Measurements from ENCODE around the gene MAPKAPK3. TPM values are rescaled to one million over a fixed set of nuclear protein-coding genes. Genes with fewer than 3 reads are reported as not detected.

The MAPKAPK3 gene
- total RNA-seq, 4 donors from 2014 or later = 21.3 to 37.8 (median 26.9) TPM

GRCh38 chr3:50666837-50667236 is 49.9 kb downstream of the MAPKAPK3 start:
- H3K27me3 ChIP-seq = peaks cover 10% of the 10 kb centered on the region
- TF ChIP-seq POLR2AphosphoS5 (IDR thresholded peaks at IDR 0.05) (no peak), CTCF (IDR thresholded peaks at IDR 0.05) (no peak), POLR2A (IDR thresholded peaks at IDR 0.05) (no peak), EP300 (IDR thresholded peaks at IDR 0.05; ENCODE audit: low read depth) (no peak)
- no peaks in the 10 kb centered on the region for H3K9me3 ChIP-seq
- in situ Hi-C loops (cut with MboI; ENCODE audit: low pct_ligation_motif_present in 1 of 4, low pct_unique_long_range_greater_than_20kb in 1 of 4, low sequenced_read_pairs in 3 of 4) = no loop called here
- H3K4me3 ChIP-seq = no peak overlapping the region
- 14 to 34% methylated on average over 1 of the region's 1 CpG for WGBS, 2 donors (ENCODE audit: low coverage in 1 of 2)
- H3K36me3 ChIP-seq = no peaks in the 10 kb centered on the region
- no peak overlapping the region for H3K27ac ChIP-seq
- intact Hi-C loops (cut with DNase I; ENCODE audit: low total_unique reads) = no loop called here
- no peak for DNase-seq
- no peaks in the 10 kb centered on the region for H3K4me1 ChIP-seq

- WGBS, 2 donors (ENCODE audit: low coverage in 1 of 2) = 0 to 44% methylated on average over 1 to 4 of the region's 4 CpGs
- no peak overlapping the region for H3K4me3 ChIP-seq
- H3K9me3 ChIP-seq = no peaks in the 10 kb centered on the region
- H3K4me1 ChIP-seq = peaks cover 0 to 14% (median 11%) of the 10 kb centered on the region in 4 donors
- intact Hi-C loops (cut with DNase I; ENCODE audit: low total_unique reads) = no loop called here
- no peaks in the 10 kb centered on the region for H3K36me3 ChIP-seq
- peaks cover 52% of the 10 kb centered on the region for H3K27me3 ChIP-seq
- in situ Hi-C loops (cut with MboI; ENCODE audit: low pct_ligation_motif_present in 1 of 4, low pct_unique_long_range_greater_than_20kb in 1 of 4, low sequenced_read_pairs in 3 of 4) = no loop called here
- TF ChIP-seq EP300 (IDR thresholded peaks at IDR 0.05; ENCODE audit: low read depth) = no peak
- TF ChIP-seq POLR2A (IDR thresholded peaks at IDR 0.05) = no peak
- TF ChIP-seq CTCF (IDR thresholded peaks at IDR 0.05) = no peak
- no peak for TF ChIP-seq POLR2AphosphoS5 (IDR thresholded peaks at IDR 0.05)
- DNase-seq = no peak
- H3K27ac ChIP-seq = no peak overlapping the region
Measured at GRCh38 chr3:50671331-50671730, 54.4 kb downstream of the MAPKAPK3 start.

- H3K4me1 ChIP-seq = peaks cover 0 to 14% (median 11%) of the 10 kb centered on the region in 4 donors
- in situ Hi-C loops (cut with MboI; ENCODE audit: low pct_ligation_motif_present in 1 of 4, low pct_unique_long_range_greater_than_20kb in 1 of 4, low sequenced_read_pairs in 3 of 4) (no loop called here), intact Hi-C loops (cut with DNase I; ENCODE audit: low total_unique reads) (no loop called here)
- H3K9me3 ChIP-seq = no peaks in the 10 kb centered on the region
- TF ChIP-seq POLR2A (IDR thresholded peaks at IDR 0.05) (no peak), CTCF (IDR thresholded peaks at IDR 0.05) (no peak), POLR2AphosphoS5 (IDR thresholded peaks at IDR 0.05) (no peak), EP300 (IDR thresholded peaks at IDR 0.05; ENCODE audit: low read depth) (no peak)
- WGBS, 2 donors (ENCODE audit: low coverage in 1 of 2) = 87 to 93% methylated on average over 2 to 3 of the region's 3 CpGs
- no peak overlapping the region for H3K4me3 ChIP-seq
- H3K27me3 ChIP-seq = peaks cover 66% of the 10 kb centered on the region
- DNase-seq = no peak
- H3K36me3 ChIP-seq = no peaks in the 10 kb centered on the region
- H3K27ac ChIP-seq = no peak overlapping the region
Measured at GRCh38 chr3:50672656-50673055, 55.7 kb downstream of the MAPKAPK3 start.

GRCh38 chr3:50673931-50674330 is 57.0 kb downstream of the MAPKAPK3 start:
- in situ Hi-C loops (cut with MboI; ENCODE audit: low pct_ligation_motif_present in 1 of 4, low pct_unique_long_range_greater_than_20kb in 1 of 4, low sequenced_read_pairs in 3 of 4) = no loop called here
- no peak overlapping the region for H3K4me3 ChIP-seq
- intact Hi-C loops (cut with DNase I; ENCODE audit: low total_unique reads) = no loop called here
- TF ChIP-seq EP300 (IDR thresholded peaks at IDR 0.05; ENCODE audit: low read depth) (no peak), CTCF (IDR thresholded peaks at IDR 0.05) (no peak), POLR2A (IDR thresholded peaks at IDR 0.05) (no peak), POLR2AphosphoS5 (IDR thresholded peaks at IDR 0.05) (no peak)
- H3K27ac ChIP-seq = no peak overlapping the region
- H3K9me3 ChIP-seq = no peaks in the 10 kb centered on the region
- no peak for DNase-seq
- H3K36me3 ChIP-seq = no peaks in the 10 kb centered on the region
- H3K27me3 ChIP-seq = peaks cover 78% of the 10 kb centered on the region
- H3K4me1 ChIP-seq = peaks cover 0 to 14% (median 11%) of the 10 kb centered on the region in 4 donors
- WGBS, 2 donors (ENCODE audit: low coverage in 1 of 2) = 52% methylated on average over 3 of the region's 3 CpGs; no CpG with 5 or more reads in 1 of the 2 donors
